Heart left ventricle (tissue), 13 donors: ENCODE data around the gene APOB.

Experiments
- POLR2A ChIP-seq, 2 donors: fragments of 450-650 bp; IDR thresholded peaks; one replicate each; pipeline ENCODE4 v1.6.1; 2017; ENCODE audit warnings: antibody characterized with exemption in 2 of 2, mild to moderate bottlenecking in 2 of 2, moderate library complexity in 2 of 2
- TF ChIP-seq, protein P1 (sequence below), 12 donors: fragments of 200-600 bp; sonication (generic) in 4 of 12; IDR thresholded peaks; one replicate each; pipeline versions ENCODE4 v1.5.0 to v1.8.0; 2018 to 2022; ENCODE audit warnings: antibody characterized with exemption in 12 of 12, mild to moderate bottlenecking in 5 of 12
- donor health status: ischemic (EF 13 %, LVEDD 7.1; RV severe dilation, severe dysfunction).
- donor health status: DM: no; HTN: yes; CAD: no.
- donor health status: DM: no; HTN: no; CAD: no.
- donor health status: ischemic (EF 25% LVEDD 6.9; RV normal size, moderate dysfunction).
- donor health status: ischemic (EF 25% LVEDD 5.7; RV mildly dilated, moderate dysfunction).
- donor health status: ischemic (EF 35%, LVEDD 5.7; RV mildly dilated, moderate dysfunction).
- donor health status: nonischemic (EF 11% LVEDD 7.7; RV severe dilation, severe dysfunction).
- donor health status: DM: yes; HTN: yes; CAD: no.
- donor health status: PGD.
- donor health status: ischemic (EF 29% LVEDD 5.4; RV normal size, mild dysfunction).
- donor health status: nonischemic (EF 23%, LVEDD 6.1; RV moderate dilation, normal function).

DNA sequence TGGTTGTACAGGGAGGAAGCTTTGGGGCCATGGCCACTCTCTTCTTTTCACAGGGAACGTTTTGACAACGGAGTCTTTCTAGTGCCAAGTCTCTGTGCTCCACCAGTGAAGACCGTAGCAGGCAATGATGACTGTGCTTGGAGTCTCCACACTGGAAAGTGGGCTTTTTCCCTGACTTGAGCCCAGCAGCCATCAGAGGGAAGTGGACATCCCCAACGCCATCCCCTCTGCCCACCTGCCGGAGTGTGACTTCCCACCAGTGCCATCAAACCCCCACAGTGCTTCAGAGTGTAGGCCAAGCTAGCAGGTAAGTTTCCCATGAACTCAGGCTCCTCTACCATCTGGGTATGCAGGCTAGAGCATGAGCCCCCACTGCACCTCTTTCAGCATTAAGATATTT, 78.7 kb downstream of the APOB start:
- TF ChIP-seq, protein P1, sequence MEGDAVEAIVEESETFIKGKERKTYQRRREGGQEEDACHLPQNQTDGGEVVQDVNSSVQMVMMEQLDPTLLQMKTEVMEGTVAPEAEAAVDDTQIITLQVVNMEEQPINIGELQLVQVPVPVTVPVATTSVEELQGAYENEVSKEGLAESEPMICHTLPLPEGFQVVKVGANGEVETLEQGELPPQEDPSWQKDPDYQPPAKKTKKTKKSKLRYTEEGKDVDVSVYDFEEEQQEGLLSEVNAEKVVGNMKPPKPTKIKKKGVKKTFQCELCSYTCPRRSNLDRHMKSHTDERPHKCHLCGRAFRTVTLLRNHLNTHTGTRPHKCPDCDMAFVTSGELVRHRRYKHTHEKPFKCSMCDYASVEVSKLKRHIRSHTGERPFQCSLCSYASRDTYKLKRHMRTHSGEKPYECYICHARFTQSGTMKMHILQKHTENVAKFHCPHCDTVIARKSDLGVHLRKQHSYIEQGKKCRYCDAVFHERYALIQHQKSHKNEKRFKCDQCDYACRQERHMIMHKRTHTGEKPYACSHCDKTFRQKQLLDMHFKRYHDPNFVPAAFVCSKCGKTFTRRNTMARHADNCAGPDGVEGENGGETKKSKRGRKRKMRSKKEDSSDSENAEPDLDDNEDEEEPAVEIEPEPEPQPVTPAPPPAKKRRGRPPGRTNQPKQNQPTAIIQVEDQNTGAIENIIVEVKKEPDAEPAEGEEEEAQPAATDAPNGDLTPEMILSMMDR (IDR thresholded peaks at IDR 0.05), result no peak
- no peak for TF ChIP-seq POLR2A (IDR thresholded peaks at IDR 0.05)
